ENCODE data around the gene STARD3. TPM values are rescaled to one million over a fixed set of nuclear protein-coding genes. Genes with fewer than 3 reads are reported as not detected.

Gene STARD3
- total and polyA plus RNA-seq, 2 of the 13 experiments (the other 11 are each of a cell fraction or from before 2014, with no cell fraction given) = 34.6 to 100 TPM

- TF ChIP-seq ZNF770 (CRISPR knock-in tag; IDR thresholded peaks at IDR 0.05) = peak; percentile 77
- no peak for TF ChIP-seq KMT2B (CRISPR knock-in tag; IDR thresholded peaks at IDR 0.05)
- peak; percentile 17; the same call in 1 of the 2 replicates for TF ChIP-seq ZSCAN22 (CRISPR knock-in tag; IDR thresholded peaks at IDR 0.05)
- TF ChIP-seq ZNF33A (CRISPR knock-in tag; IDR thresholded peaks at IDR 0.05; ENCODE audit: borderline replicate concordance) = no peak
- TF ChIP-seq HIC2 (CRISPR knock-in tag; IDR thresholded peaks at IDR 0.05; ENCODE audit: low read depth) = peak; percentile 90
- TF ChIP-seq ZNF775 (CRISPR knock-in tag; IDR thresholded peaks at IDR 0.05; ENCODE audit: borderline replicate concordance) = no peak
- TF ChIP-seq FOSL2 (CRISPR knock-in tag; IDR thresholded peaks at IDR 0.05) = no peak
- TF ChIP-seq ZNF737 (CRISPR knock-in tag; IDR thresholded peaks at IDR 0.05; ENCODE audit: borderline replicate concordance) = no peak
- TF ChIP-seq ERF (CRISPR knock-in tag; IDR thresholded peaks at IDR 0.05) = 0 out of 2 replicates have a peak, but pooled peaks have one; percentile 21
- TF ChIP-seq KAT2B (IDR thresholded peaks at IDR 0.05; ENCODE audit: borderline replicate concordance, low read depth, low read length) = no peak
- no peak for TF ChIP-seq BRF2 (CRISPR knock-in tag; IDR thresholded peaks at IDR 0.05)
- no peak for TF ChIP-seq ZIK1 (CRISPR knock-in tag; IDR thresholded peaks at IDR 0.05; ENCODE audit: borderline replicate concordance, low read depth)
- no peak for TF ChIP-seq ISX (CRISPR knock-in tag; conservative IDR thresholded peaks at IDR 0.05)
- no peak; the same call in 1 of the 2 replicates for TF ChIP-seq ZBTB33 (CRISPR knock-in tag; IDR thresholded peaks at IDR 0.05)
- no peak for TF ChIP-seq ZSCAN30 (CRISPR knock-in tag; IDR thresholded peaks at IDR 0.05)
- 0 out of 2 replicates have a peak, but pooled peaks have one; percentile 13 for TF ChIP-seq MTA1 (CRISPR knock-in tag; IDR thresholded peaks at IDR 0.05; ENCODE audit: borderline replicate concordance)
- 0 out of 2 replicates have a peak, but pooled peaks have one; percentile 22 for TF ChIP-seq ZNF44 (CRISPR knock-in tag; IDR thresholded peaks at IDR 0.05)
- no peak for TF ChIP-seq PHF21A (CRISPR knock-in tag; IDR thresholded peaks at IDR 0.05)
- TF ChIP-seq IKZF1 (IDR thresholded peaks at IDR 0.05) = no peak
Measured at GRCh38 chr17:39663688-39664580, 27.0 kb downstream of the STARD3 start (continued).

Data from HepG2 (cell line).